PFSK-1 (cell line): ENCODE results near the gene HOXA5.

ENCODE experiments used
- FOXP2 ChIP-seq: optimal IDR thresholded peaks from 2 replicates; pipeline ENCODE3; 2011; ENCODE audit warnings: borderline replicate concordance, control low read depth, inconsistent platforms; ENCODE audit not compliant: insufficient read depth; ENCODE audit errors: extremely low read length, extremely low read depth
- POLR2AphosphoS5 ChIP-seq: IDR thresholded peaks from 2 replicates; pipeline ENCODE4 v1.6.1; 2012; ENCODE audit warnings: low read depth, mild to moderate bottlenecking, control low read depth, low read length, moderate library complexity
- REST ChIP-seq, 2 experiments: IDR thresholded peaks; 2 replicates each; pipeline versions ENCODE4 v1.6.1 to v1.8.0; 2011 to 2012; ENCODE audit warnings: low read depth in 2 of 2, low read length in 2 of 2, control low read depth in 1 of 2, inconsistent platforms in 1 of 2, mild to moderate bottlenecking in 1 of 2, moderate library complexity in 1 of 2; ENCODE audit not compliant: insufficient read depth in 1 of 2
- SIN3A ChIP-seq: IDR thresholded peaks from 2 replicates; pipeline ENCODE4 v1.6.1; 2012; ENCODE audit warnings: mild to moderate bottlenecking, low read length, moderate library complexity, borderline replicate concordance; ENCODE audit not compliant: insufficient read depth
- TAF1 ChIP-seq: IDR thresholded peaks from 2 replicates; pipeline ENCODE4 v1.6.1; 2012; ENCODE audit warnings: low read length, control low read depth, borderline replicate concordance; ENCODE audit not compliant: insufficient read depth

- TF ChIP-seq TAF1 (no peak), POLR2AphosphoS5 (no peak), SIN3A (no peak), REST (IDR thresholded peaks at IDR 0.05; ENCODE audit: insufficient read depth in 1 of 2, low read depth in 2 of 2, low read length in 2 of 2) (no peak), FOXP2 (no peak)
These were observed 20.5 kb upstream of the HOXA5 start for GRCh38 chr7:27164045-27164366.
